ENCODE measurements around the gene SMG7.

The SMG7 gene

DNA sequence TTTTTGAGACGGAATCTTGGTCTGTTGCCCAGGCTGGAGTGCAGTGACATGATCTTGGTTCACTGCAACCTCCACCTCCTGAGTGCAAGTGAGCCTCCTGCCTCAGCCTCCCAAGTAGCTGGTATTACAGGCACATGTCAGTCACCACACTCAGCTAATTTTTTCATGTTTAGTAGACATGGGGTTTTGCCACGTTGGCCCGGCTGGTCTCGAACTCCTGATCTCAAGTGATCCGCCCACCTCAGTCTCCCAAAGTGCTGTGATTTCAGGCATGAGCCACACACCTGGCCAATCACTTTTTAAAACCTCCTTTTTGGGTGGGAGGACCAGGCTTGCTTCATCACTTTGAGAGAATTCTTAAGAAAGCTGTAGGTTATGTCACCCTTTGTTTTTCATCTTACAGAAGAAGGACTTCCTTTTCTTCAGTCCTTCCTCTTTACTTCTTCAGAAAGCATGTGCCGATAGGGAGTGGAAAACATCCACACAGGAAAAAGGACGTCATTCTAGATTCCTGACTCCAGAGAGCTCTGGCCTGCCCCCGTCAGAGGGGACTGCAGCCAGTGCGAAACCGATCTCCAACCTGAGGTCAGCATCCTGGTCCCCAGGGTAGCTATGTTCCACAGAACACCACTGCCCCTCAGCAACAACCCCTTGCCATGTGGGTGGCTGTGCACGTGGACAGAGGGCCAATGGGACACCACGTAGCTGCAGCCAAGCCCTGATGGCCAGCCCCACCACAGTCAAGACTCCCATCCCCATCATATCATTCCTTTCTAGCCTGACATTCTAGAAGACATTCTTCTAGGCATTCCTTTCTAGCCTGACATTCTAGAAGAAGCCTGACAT lies 96.1 kb downstream of the SMG7 start:
- H3K27ac ChIP-seq (ENCODE audit: low read length): no peak overlapping the region
- no peaks in the 10 kb centered on the region for H3K36me3 ChIP-seq (ENCODE audit: control insufficient read depth, low read depth, low read length)
- no peaks in the 10 kb centered on the region for H3K4me1 ChIP-seq (ENCODE audit: control insufficient read depth, low read depth, low read length)
- no peak overlapping the region for H3K4me3 ChIP-seq (ENCODE audit: low read length)
- H3K27me3 ChIP-seq (ENCODE audit: control insufficient read depth, insufficient read depth, low read length): no peaks in the 10 kb centered on the region
- no peak overlapping the region for H3K9ac ChIP-seq (ENCODE audit: low read length)
- H3K9me3 ChIP-seq (ENCODE audit: control insufficient read depth, low read depth, low read length): no peaks in the 10 kb centered on the region

DNA sequence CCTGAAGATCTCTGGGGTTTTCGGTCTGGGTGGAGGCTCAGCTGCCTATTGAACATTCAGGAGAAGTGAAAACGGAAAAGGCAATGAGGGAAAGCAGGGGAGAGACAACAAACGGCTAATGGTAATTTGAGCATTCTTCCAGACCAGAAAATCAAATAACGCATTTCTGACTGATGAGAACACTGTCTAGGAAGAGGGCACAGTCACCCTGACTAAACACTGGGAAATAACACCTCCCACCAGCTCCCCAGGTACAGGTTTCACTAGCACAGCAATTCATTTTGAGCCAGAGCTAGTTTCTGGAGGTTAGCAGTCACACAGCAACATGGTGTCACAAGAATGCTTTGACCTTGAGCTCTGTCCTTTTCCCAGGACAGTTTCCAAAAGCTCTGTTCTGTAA lies 96.8 kb downstream of the SMG7 start:
- Histone ChIP-seq H3K9ac (ENCODE audit: low read length) (no peak overlapping the region), H3K36me3 (ENCODE audit: control insufficient read depth, low read depth, low read length) (no peaks in the 10 kb centered on the region), H3K27me3 (ENCODE audit: control insufficient read depth, insufficient read depth, low read length) (no peaks in the 10 kb centered on the region), H3K4me1 (ENCODE audit: control insufficient read depth, low read depth, low read length) (no peaks in the 10 kb centered on the region), H3K27ac (ENCODE audit: low read length) (no peak overlapping the region), H3K4me3 (ENCODE audit: low read length) (no peak overlapping the region), H3K9me3 (ENCODE audit: control insufficient read depth, low read depth, low read length) (no peaks in the 10 kb centered on the region)

DNA sequence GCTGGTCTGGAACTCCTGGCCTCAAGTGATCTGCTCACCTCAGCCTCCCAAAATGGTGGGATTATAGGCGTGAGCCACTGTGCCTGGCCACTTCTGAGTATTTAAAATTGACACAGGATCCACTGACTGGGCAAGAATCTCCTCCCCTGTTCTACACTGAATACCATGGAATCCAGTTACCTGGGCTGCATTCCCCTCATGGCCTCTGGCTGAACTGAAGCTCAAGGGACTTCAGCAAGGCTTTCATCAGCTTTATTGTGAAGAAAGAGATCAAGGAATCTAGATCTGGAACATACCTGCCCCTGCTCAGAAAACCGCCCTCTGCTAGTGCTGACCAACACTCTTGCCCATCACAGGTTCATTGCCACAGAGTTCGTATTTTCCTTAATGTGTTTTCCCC lies 97.5 kb downstream of the SMG7 start:
- Histone ChIP-seq H3K9me3 (ENCODE audit: control insufficient read depth, low read depth, low read length) (no peaks in the 10 kb centered on the region), H3K27me3 (ENCODE audit: control insufficient read depth, insufficient read depth, low read length) (no peaks in the 10 kb centered on the region), H3K27ac (ENCODE audit: low read length) (no peak overlapping the region), H3K4me1 (ENCODE audit: control insufficient read depth, low read depth, low read length) (no peaks in the 10 kb centered on the region), H3K36me3 (ENCODE audit: control insufficient read depth, low read depth, low read length) (no peaks in the 10 kb centered on the region), H3K4me3 (ENCODE audit: low read length) (no peak overlapping the region), H3K9ac (ENCODE audit: low read length) (no peak overlapping the region)

DNA sequence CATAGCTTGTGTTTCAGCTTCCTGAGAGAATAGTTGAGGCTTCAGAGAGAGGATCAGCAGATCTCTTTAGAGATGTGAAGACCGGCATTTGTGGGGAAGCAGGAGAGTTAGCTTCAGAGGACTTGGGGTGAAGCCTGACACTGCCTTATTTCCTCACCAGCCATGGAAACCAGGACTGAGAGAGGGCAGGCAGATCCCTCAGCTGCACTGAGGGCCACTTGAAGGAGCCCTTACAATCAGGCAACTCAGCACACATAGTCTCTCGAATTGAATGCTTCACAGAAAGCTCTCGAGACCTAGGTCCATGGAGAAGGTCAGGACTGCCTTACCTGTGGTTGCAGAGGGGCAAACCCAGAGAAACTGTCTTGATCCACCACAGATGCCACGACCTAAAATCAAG lies 98.2 kb downstream of the SMG7 start:
- Histone ChIP-seq H3K4me3 (ENCODE audit: low read length) (no peak overlapping the region), H3K9me3 (ENCODE audit: control insufficient read depth, low read depth, low read length) (no peaks in the 10 kb centered on the region), H3K27ac (ENCODE audit: low read length) (no peak overlapping the region), H3K36me3 (ENCODE audit: control insufficient read depth, low read depth, low read length) (no peaks in the 10 kb centered on the region), H3K27me3 (ENCODE audit: control insufficient read depth, insufficient read depth, low read length) (no peaks in the 10 kb centered on the region), H3K9ac (ENCODE audit: low read length) (no peak overlapping the region), H3K4me1 (ENCODE audit: control insufficient read depth, low read depth, low read length) (no peaks in the 10 kb centered on the region)

DNA sequence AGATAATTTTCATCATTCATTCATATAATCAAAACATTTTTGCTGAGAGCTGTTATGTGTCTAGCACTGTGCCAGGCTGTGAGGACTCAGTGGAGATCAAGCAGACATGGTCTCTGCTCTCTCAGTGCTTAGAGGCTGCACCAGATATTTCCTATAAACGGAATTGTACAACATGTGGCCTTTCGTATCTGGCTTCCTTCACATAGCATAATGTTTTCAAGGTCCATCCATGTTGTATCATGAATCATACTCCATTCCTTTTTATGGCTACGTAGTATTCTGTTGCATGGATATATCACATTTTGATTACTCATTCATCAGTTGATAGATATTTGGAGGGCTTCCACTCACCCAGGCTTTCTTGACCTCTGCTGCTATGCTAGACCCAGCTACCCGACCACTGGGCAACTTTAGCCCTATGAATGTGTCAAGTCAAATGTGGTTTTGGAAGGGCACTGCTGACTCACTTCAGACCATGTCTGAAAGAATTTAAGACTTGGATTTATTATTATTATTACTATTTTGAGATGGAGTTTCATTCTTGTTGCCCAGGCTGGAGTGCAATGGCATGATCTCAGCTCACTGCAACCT lies 99.5 kb downstream of the SMG7 start:
- Histone ChIP-seq H3K4me1 (ENCODE audit: control insufficient read depth, low read depth, low read length) (no peaks in the 10 kb centered on the region), H3K27ac (ENCODE audit: low read length) (no peak overlapping the region), H3K27me3 (ENCODE audit: control insufficient read depth, insufficient read depth, low read length) (no peaks in the 10 kb centered on the region), H3K9me3 (ENCODE audit: control insufficient read depth, low read depth, low read length) (no peaks in the 10 kb centered on the region), H3K4me3 (ENCODE audit: low read length) (no peak overlapping the region), H3K36me3 (ENCODE audit: control insufficient read depth, low read depth, low read length) (no peaks in the 10 kb centered on the region), H3K9ac (ENCODE audit: low read length) (no peak overlapping the region)

DNA sequence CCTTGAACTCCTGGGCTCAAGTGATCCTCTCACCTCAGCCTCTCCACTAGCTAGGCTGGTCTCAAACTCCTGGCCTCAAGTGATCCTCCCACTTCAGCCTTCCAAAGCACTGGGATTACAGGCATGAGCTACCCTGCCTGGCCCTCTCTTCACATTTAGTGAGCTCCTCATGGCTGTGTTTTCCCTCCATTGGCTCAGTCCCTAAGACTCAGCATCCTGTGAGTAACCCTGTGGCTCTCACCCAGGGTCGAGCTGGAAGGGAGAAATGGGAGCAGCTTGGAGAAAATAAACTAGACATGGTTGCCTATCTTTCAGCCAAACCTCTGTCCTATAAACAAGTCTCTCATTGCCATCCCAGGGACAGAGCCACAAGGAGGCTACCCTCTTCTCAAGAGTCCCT lies 100.4 kb downstream of the SMG7 start:
- H3K27me3 ChIP-seq (ENCODE audit: control insufficient read depth, insufficient read depth, low read length): no peaks in the 10 kb centered on the region
- H3K36me3 ChIP-seq (ENCODE audit: control insufficient read depth, low read depth, low read length): no peaks in the 10 kb centered on the region
- no peak overlapping the region for H3K27ac ChIP-seq (ENCODE audit: low read length)
- no peaks in the 10 kb centered on the region for H3K4me1 ChIP-seq (ENCODE audit: control insufficient read depth, low read depth, low read length)
- no peak overlapping the region for H3K4me3 ChIP-seq (ENCODE audit: low read length)
- H3K9me3 ChIP-seq (ENCODE audit: control insufficient read depth, low read depth, low read length): no peaks in the 10 kb centered on the region
- H3K9ac ChIP-seq (ENCODE audit: low read length): no peak overlapping the region

DNA sequence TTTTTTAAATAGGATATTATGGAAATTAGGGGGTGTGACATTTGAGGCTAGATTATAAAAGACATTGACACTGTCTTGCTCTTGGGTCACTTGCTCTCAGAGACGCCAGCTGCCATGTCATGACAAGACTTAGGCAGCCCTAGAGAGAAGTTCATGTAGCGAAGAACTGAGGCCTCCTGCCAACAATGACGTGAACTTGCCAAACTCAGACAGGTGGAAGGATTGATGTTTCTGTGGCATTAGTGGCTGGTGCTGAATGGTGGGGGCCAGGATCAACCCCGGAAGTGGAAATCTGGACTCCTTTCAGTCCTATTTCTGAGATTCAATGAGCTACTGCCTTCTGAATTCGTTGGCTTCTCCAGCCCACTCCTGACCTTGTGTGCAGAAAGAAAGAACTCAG lies 103.3 kb downstream of the SMG7 start:
- Histone ChIP-seq H3K9me3 (ENCODE audit: control insufficient read depth, low read depth, low read length) (no peaks in the 10 kb centered on the region), H3K36me3 (ENCODE audit: control insufficient read depth, low read depth, low read length) (no peaks in the 10 kb centered on the region), H3K27me3 (ENCODE audit: control insufficient read depth, insufficient read depth, low read length) (no peaks in the 10 kb centered on the region), H3K27ac (ENCODE audit: low read length) (no peak overlapping the region), H3K4me1 (ENCODE audit: control insufficient read depth, low read depth, low read length) (no peaks in the 10 kb centered on the region), H3K9ac (ENCODE audit: low read length) (no peak overlapping the region), H3K4me3 (ENCODE audit: low read length) (no peak overlapping the region)

DNA sequence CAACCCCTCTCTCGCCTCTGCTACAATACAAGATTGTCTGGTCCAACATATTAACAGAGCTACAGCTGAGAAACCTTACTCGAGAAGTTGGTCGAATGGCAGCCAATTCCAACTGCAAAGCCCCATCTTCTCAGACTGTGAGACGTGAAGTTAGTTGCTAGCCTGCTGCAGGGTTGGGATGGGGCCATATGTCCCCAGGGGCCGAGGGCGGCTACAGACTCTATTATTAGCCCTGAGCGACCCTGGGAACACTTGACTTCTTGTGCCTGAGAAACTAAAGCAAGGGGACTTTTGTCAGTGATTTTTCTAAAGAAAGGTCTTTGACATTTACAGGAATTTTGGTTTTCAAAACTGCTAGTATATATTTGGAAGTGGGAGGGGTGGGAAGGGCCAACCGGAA lies 104.2 kb downstream of the SMG7 start:
- H3K4me1 ChIP-seq (ENCODE audit: control insufficient read depth, low read depth, low read length): no peaks in the 10 kb centered on the region
- no peaks in the 10 kb centered on the region for H3K27me3 ChIP-seq (ENCODE audit: control insufficient read depth, insufficient read depth, low read length)
- H3K9ac ChIP-seq (ENCODE audit: low read length): no peak overlapping the region

DNA sequence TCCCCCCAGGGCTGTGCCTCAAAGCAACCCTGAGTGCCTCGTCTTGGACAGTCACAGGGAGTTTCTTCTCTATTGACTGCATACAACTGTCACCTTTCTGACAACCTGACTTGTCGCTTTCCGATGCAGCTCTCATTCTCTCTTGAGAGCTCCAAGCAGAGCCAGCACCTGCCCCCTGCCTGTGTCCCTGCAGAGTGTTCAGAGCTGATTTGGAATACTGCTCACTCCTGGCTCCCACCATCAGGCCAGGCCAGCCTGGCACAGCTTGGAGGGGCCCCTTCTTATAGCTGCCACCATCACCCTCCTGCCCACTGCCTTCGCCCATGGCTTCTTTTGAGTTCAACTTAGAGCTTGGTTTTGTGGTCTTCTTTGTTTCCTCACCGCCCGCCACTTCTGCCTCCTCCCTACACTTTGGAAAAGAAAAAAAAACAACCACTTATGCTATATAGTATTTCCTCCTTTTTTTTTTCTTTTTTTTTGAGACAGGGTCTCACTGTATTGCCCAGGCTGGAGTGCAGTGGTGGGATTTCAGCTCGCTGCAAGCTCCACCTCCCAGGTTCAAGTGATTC lies 105.7 kb downstream of the SMG7 start:
- Histone ChIP-seq H3K27ac (ENCODE audit: low read length) (no peak overlapping the region), H3K36me3 (ENCODE audit: control insufficient read depth, low read depth, low read length) (no peaks in the 10 kb centered on the region), H3K9me3 (ENCODE audit: control insufficient read depth, low read depth, low read length) (no peaks in the 10 kb centered on the region), H3K4me1 (ENCODE audit: control insufficient read depth, low read depth, low read length) (no peaks in the 10 kb centered on the region), H3K4me3 (ENCODE audit: low read length) (no peak overlapping the region), H3K27me3 (ENCODE audit: control insufficient read depth, insufficient read depth, low read length) (no peaks in the 10 kb centered on the region), H3K9ac (ENCODE audit: low read length) (no peak overlapping the region)

More for the DNA sequence above, 104.2 kb downstream of the SMG7 start:
- Histone ChIP-seq H3K27ac (ENCODE audit: low read length) (no peak overlapping the region), H3K36me3 (ENCODE audit: control insufficient read depth, low read depth, low read length) (no peaks in the 10 kb centered on the region), H3K4me3 (ENCODE audit: low read length) (no peak overlapping the region), H3K9me3 (ENCODE audit: control insufficient read depth, low read depth, low read length) (no peaks in the 10 kb centered on the region)

DNA sequence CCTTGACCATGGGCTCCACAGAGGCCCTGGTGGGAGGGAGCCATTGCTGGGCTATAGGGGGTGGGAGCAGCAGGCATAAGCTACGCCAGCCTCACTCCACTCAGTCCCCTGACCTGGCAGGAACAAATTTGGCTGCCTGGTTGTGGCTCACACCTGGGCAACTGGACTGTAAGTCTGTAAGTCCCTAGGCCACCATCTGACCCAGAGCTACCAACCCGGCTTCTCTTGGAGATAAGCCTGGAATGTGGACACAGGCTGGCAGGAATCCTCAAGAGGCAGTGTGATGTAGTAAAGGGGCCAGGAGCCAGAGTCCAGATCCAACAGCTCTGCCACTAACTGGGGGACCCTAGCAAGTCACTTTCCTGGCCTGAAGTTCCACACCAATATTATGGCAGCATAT lies 106.6 kb downstream of the SMG7 start:
- H3K9ac ChIP-seq (ENCODE audit: low read length): no peak overlapping the region
- no peak overlapping the region for H3K27ac ChIP-seq (ENCODE audit: low read length)
- H3K4me3 ChIP-seq (ENCODE audit: low read length): no peak overlapping the region
- H3K4me1 ChIP-seq (ENCODE audit: control insufficient read depth, low read depth, low read length): no peaks in the 10 kb centered on the region
- H3K9me3 ChIP-seq (ENCODE audit: control insufficient read depth, low read depth, low read length): no peaks in the 10 kb centered on the region
- no peaks in the 10 kb centered on the region for H3K36me3 ChIP-seq (ENCODE audit: control insufficient read depth, low read depth, low read length)
- H3K27me3 ChIP-seq (ENCODE audit: control insufficient read depth, insufficient read depth, low read length): no peaks in the 10 kb centered on the region

DNA sequence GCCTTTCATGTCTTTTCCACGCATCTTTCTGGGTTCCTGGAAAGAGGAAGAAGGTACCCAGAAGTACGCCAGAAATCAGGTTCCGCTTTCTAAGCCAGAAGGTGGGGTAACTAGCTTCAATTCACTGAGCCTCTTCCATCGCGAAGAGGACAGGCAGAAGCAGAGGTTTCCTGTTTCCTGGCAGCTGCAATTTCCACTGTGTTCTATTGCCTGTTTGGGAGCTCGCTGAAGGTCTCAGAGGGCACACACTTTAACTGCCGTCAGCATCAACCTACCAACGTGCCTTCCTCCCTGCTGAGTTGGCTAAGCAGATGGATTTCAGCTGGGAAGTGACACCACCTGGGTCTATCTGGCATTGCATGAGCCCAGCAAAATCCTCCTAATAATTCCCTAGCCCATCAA lies 108.0 kb downstream of the SMG7 start:
- no peak overlapping the region for H3K27ac ChIP-seq (ENCODE audit: low read length)
- H3K36me3 ChIP-seq (ENCODE audit: control insufficient read depth, low read depth, low read length): no peaks in the 10 kb centered on the region
- no peak overlapping the region for H3K9ac ChIP-seq (ENCODE audit: low read length)
- no peaks in the 10 kb centered on the region for H3K4me1 ChIP-seq (ENCODE audit: control insufficient read depth, low read depth, low read length)
- no peak overlapping the region for H3K4me3 ChIP-seq (ENCODE audit: low read length)
- H3K9me3 ChIP-seq (ENCODE audit: control insufficient read depth, low read depth, low read length): no peaks in the 10 kb centered on the region
- H3K27me3 ChIP-seq (ENCODE audit: control insufficient read depth, insufficient read depth, low read length): no peaks in the 10 kb centered on the region
